ENCODE results near the gene NKAIN2. TPM values are rescaled to one million over a fixed set of nuclear protein-coding genes. Genes with fewer than 3 reads are reported as not detected.

The NKAIN2 gene
- total and polyA plus RNA-seq, 8 donors: 9.5 to 23.4 (median 18.9) TPM; not detected in 2

- ATAC-seq (no peak), DNase-seq (no peak)
- Histone ChIP-seq H3K4me1 (no peaks in the 10 kb centered on the region), H3K27me3 (no peaks in the 10 kb centered on the region), H3K27ac (no peak overlapping the region), H3K4me3 (no peak overlapping the region), H3K36me3 (no peaks in the 10 kb centered on the region), H3K9me3 (peaks cover 0 to 10% of the 10 kb centered on the region in 2 donors)
- intact Hi-C loops (cut with DNase I): no loop called here
- no peak for TF ChIP-seq CTCF (IDR thresholded peaks at IDR 0.05)
Observed at GRCh38 chr6:124683507-124683906, 879.8 kb downstream of the NKAIN2 start.

DNA sequence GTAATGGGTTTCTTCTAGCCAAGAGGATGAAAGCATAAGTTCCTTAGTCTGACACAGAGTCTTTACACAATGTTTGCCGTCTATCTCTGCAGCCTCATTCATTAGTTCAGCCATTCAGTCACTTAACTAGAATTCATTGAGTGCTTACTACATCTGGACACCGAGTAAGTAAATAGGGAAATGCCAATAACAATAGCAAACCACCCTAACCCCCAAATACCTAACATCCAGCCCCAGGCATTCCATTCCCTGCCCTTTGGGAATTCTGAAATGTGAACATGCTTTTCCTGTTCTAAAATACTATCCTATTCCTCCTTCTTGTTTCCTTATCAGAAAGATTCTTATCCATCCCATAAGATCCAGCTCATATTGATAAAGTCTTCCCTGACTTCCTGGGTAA is 881.0 kb downstream of the NKAIN2 start:
- Histone ChIP-seq H3K27ac (no peak overlapping the region), H3K4me1 (no peaks in the 10 kb centered on the region), H3K36me3 (no peaks in the 10 kb centered on the region), H3K27me3 (no peaks in the 10 kb centered on the region), H3K4me3 (no peak overlapping the region), H3K9me3 (no peaks in the 10 kb centered on the region)
- intact Hi-C loops (cut with DNase I): no loop called here
- ATAC-seq: no peak
- no peak for DNase-seq
- TF ChIP-seq CTCF (IDR thresholded peaks at IDR 0.05): no peak

GRCh38 chr6:124688369-124688768 is 884.7 kb downstream of the NKAIN2 start:
- intact Hi-C loops (cut with DNase I): no loop called here
- no peak for DNase-seq
- no peaks in the 10 kb centered on the region for H3K27me3 ChIP-seq
- no peak for TF ChIP-seq CTCF (IDR thresholded peaks at IDR 0.05)
- H3K36me3 ChIP-seq: no peaks in the 10 kb centered on the region
- no peak for ATAC-seq
- no peak overlapping the region for H3K4me3 ChIP-seq
- no peaks in the 10 kb centered on the region for H3K4me1 ChIP-seq
- no peak overlapping the region for H3K27ac ChIP-seq
- H3K9me3 ChIP-seq: no peaks in the 10 kb centered on the region

DNA sequence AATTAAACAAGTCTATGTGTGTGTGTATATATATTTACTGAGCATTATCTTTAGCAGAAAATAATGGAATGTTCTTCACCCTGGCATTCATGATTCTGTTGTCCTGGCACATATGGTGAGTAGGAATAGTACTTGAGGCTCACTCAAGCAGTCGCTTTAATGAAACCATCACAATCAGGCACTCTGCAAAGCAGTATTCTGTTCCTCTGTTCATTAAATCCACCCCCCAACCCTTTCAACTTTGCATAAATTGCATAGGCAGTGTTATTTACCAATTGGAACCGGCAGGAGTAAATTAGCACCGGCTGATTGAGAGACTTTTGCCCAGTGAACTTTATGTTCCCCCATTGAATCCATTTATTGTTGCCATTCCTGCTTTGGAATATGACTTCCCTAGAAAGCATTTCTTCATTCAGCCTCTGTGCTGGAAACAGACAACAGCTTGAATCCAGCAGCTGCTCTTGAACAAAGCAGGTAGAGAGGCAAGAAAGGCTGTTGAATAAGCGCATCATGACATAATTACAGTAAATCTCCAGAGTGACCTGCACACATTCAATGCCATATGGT is 890.6 kb downstream of the NKAIN2 start:
- no peak for TF ChIP-seq CTCF (IDR thresholded peaks at IDR 0.05)
- no peak overlapping the region for H3K27ac ChIP-seq
- H3K27me3 ChIP-seq: no peaks in the 10 kb centered on the region
- H3K4me1 ChIP-seq: no peaks in the 10 kb centered on the region
- no peak overlapping the region for H3K4me3 ChIP-seq
- H3K36me3 ChIP-seq: no peaks in the 10 kb centered on the region
- no peaks in the 10 kb centered on the region for H3K9me3 ChIP-seq
- ATAC-seq: no peak
- intact Hi-C loops (cut with DNase I): no loop called here
- DNase-seq: no peak

DNA sequence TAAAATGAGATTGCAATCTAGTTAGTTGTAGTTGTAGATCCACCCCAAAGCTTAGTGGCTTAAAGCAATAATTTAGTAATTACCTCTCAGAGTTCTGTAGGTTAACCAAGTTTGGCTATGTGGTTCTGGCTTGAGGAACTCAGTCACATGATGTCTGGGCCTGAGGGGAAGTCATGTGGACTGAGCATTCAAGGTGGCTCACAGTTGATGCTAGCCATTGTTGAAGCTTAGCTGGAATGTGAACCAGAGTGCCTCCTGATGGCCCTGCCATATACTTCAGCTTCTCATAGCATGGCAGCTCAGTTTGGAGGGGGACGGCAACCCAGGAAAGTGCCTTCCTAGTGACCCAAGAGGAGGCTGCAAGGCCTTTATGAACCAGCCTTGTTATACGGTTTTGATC is 895.4 kb downstream of the NKAIN2 start:
- TF ChIP-seq CTCF (IDR thresholded peaks at IDR 0.05): no peak
- Histone ChIP-seq H3K36me3 (no peaks in the 10 kb centered on the region), H3K4me1 (no peaks in the 10 kb centered on the region), H3K27ac (no peak overlapping the region), H3K9me3 (no peaks in the 10 kb centered on the region), H3K27me3 (no peaks in the 10 kb centered on the region), H3K4me3 (no peak overlapping the region)
- DNase-seq (no peak), ATAC-seq (no peak)
- intact Hi-C loops (cut with DNase I): no loop called here
